Upper lobe of right lung (tissue), 1 donor: ENCODE results near the gene CDC42EP5. TPM values are rescaled to one million over a fixed set of nuclear protein-coding genes. Genes with fewer than 3 reads are reported as not detected.
A peak's percentile ranks its signal among the peaks of the same experiment; 100 is the strongest.

Source experiments
- ATAC-seq: fragments of 200-7000 bp; cut with Tn5 transposase; one replicate; pipeline ENCODE4 v1.9.1; 2020; ENCODE audit warnings: mild to moderate bottlenecking, moderate library complexity
- DNase-seq: peaks from one replicate; pipeline ENCODE4 v3.0.0-alpha.2; 2020
- H3K27ac ChIP-seq: fragments of 200-600 bp; one replicate; pipeline ENCODE4 v1.8.0; 2022
- H3K27me3 ChIP-seq: fragments of 200-600 bp; one replicate; pipeline ENCODE4 v1.8.0; 2022; ENCODE audit warnings: mild to moderate bottlenecking
- H3K36me3 ChIP-seq: fragments of 200-600 bp; one replicate; pipeline ENCODE4 v1.8.0; 2022
- H3K4me1 ChIP-seq: fragments of 200-600 bp; one replicate; pipeline ENCODE4 v1.8.0; 2022
- H3K4me3 ChIP-seq: fragments of 200-600 bp; one replicate; pipeline ENCODE4 v1.8.0; 2022; ENCODE audit warnings: mild to moderate bottlenecking
- H3K9me3 ChIP-seq: fragments of 200-600 bp; one replicate; pipeline ENCODE4 v1.8.0; 2022
- intact Hi-C: fragments of 100-400 bp; cut with DNase I; formaldehyde crosslinking; loops from one replicate; pipeline ENCODE4 v1.11.0; 2022
- total RNA-seq: library from RNA; stranded (reverse); fragmentation: NEBNext Ultra II Directional; extraction: Animal tissue kit (Norgen Biotek cat#: 25700); gene quantifications from one replicate; pipeline ENCODE4 v1.2.1, GENCODE V29; 2021
- TF ChIP-seq, protein P1 (sequence below): fragments of 200-600 bp; IDR thresholded peaks from one replicate; pipeline ENCODE4 v1.8.0; 2022; ENCODE audit warnings: antibody characterized with exemption
- donor health status: DM: no; HTN: yes; CAD: no; lungs with severe emphysema.

CDC42EP5 gene
- total RNA-seq, 1 donor from 2014 or later, result 38.2 TPM

DNA sequence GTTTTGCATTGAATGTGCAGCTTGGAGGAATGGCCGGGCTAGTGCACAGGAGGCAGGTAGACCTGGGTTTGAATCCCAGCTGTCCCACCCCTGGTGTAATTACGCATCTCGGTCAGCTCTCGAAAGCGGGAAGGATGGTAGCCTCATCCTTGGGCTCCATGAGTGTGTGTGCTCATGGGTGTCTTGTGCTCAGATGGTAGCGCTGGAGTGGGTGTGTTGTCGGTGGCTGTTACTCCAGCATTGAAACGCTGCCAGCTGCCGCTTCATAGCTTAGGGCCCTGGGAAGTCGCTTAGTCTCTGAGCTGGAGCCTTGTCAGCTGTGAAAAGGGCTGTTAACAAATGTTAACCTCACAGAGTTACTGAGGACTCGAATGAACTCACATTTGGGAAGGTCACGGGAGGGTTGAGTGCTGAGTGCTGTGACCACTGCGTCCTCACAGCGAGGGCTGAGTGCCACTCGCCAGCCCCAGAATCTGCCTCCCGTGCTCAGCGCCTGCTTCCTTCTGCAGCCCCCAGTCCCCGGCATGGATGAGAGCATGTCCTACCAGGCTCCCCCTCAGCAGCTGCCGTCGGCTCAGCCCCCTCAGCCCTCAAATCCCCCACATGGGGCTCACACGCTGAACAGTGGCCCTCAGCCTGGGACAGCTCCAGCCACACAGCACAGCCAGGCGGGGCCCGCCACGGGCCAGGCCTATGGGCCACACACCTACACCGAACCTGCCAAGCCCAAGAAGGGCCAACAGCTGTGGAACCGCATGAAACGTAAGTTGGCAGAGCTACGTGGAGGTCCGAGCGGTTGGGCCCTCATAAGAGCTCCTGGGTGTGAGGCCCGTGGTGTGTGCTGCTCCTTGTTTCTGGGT is 18.9 kb downstream of the CDC42EP5 start:
- no peak for DNase-seq

DNA sequence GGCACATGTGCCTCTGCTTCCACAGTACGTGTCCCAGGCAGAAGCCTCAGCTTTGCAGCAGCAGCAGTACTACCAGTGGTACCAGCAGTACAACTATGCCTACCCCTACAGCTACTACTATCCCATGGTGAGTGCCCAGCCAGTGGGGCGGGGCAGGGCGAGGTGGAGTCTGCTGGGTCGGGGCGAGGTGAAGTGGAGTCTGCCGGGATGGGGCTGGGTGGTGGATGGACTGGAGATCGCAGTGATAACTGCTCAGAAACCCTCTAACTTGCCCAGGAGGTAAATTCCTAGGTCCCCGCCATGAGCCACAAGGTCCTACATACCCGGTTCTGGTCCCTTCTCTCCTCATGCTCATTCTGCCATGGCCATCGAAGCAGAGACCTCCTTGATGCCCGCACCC is 20.5 kb downstream of the CDC42EP5 start:
- DNase-seq, result no peak
- intact Hi-C loops, result no loop called here
- peaks cover 28% of the 10 kb centered on the region for H3K4me1 ChIP-seq

More for the DNA sequence above, 18.9 kb downstream of the CDC42EP5 start:
- no peak overlapping the region for H3K4me3 ChIP-seq
- no peak for ATAC-seq
- TF ChIP-seq, protein P1, sequence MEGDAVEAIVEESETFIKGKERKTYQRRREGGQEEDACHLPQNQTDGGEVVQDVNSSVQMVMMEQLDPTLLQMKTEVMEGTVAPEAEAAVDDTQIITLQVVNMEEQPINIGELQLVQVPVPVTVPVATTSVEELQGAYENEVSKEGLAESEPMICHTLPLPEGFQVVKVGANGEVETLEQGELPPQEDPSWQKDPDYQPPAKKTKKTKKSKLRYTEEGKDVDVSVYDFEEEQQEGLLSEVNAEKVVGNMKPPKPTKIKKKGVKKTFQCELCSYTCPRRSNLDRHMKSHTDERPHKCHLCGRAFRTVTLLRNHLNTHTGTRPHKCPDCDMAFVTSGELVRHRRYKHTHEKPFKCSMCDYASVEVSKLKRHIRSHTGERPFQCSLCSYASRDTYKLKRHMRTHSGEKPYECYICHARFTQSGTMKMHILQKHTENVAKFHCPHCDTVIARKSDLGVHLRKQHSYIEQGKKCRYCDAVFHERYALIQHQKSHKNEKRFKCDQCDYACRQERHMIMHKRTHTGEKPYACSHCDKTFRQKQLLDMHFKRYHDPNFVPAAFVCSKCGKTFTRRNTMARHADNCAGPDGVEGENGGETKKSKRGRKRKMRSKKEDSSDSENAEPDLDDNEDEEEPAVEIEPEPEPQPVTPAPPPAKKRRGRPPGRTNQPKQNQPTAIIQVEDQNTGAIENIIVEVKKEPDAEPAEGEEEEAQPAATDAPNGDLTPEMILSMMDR, result no peak
- intact Hi-C loops, result no loop called here
- H3K27ac ChIP-seq, result no peak overlapping the region
- H3K4me1 ChIP-seq, result peaks cover 26% of the 10 kb centered on the region
- no peaks in the 10 kb centered on the region for H3K27me3 ChIP-seq
- H3K36me3 ChIP-seq, result peaks cover 82% of the 10 kb centered on the region
- H3K9me3 ChIP-seq, result no peaks in the 10 kb centered on the region

DNA sequence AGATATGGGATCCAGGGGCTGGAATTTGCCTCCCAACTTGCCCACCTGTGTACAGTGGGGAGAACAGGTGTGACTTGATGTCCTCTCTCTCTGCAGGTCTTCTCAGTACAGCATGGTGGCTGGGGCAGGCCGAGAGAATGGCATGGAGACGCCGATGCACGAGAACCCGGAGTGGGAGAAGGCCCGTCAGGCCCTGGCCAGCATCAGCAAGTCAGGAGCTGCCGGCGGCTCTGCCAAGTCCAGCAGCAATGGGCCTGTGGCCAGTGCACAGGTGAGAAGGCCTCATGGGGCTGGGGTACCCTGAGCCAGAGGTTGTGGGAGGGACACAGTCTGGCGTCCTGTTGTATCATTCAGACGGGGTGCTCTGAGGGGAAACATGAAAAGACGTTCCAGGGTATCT is 21.1 kb downstream of the CDC42EP5 start:
- Histone ChIP-seq H3K27me3 (no peaks in the 10 kb centered on the region), H3K4me3 (no peak overlapping the region), H3K4me1 (peaks cover 34% of the 10 kb centered on the region), H3K36me3 (peaks cover 61% of the 10 kb centered on the region), H3K9me3 (no peaks in the 10 kb centered on the region), H3K27ac (no peak overlapping the region)
- no peak for DNase-seq
- intact Hi-C loops, result no loop called here
- TF ChIP-seq, protein P1, result no peak
- no peak for ATAC-seq

More for the DNA sequence above, 20.5 kb downstream of the CDC42EP5 start:
- TF ChIP-seq, protein P1, result no peak
- Histone ChIP-seq H3K9me3 (no peaks in the 10 kb centered on the region), H3K27me3 (no peaks in the 10 kb centered on the region), H3K4me3 (no peak overlapping the region), H3K27ac (no peak overlapping the region), H3K36me3 (peaks cover 67% of the 10 kb centered on the region)
- ATAC-seq, result no peak

DNA sequence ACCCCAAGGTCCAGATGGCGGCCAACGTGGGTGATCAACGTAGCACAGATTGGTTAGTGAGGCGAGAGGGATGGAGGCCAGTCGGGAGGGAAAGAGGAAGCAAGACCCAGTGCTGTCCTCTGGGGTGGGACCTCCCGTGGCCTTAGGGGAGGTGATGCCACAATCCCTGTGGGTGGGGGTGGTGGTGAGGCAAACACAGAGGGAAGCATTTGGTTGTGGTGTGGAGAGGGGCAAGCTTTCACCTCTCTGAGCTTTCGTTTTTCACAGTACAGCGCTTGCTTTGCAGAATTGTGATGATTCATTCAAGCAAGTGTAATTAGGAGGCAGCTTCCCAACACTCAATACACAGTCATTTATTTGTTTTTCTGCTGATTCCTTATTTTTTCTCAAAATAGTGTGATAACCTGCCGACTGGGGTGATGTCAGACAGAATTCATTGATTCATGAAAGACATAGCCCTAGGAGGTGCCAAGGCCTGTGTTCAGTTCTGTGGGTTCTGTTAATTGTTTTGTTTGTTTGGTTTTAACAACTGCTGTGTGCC is 21.7 kb downstream of the CDC42EP5 start:
- peaks cover 55% of the 10 kb centered on the region for H3K36me3 ChIP-seq

DNA sequence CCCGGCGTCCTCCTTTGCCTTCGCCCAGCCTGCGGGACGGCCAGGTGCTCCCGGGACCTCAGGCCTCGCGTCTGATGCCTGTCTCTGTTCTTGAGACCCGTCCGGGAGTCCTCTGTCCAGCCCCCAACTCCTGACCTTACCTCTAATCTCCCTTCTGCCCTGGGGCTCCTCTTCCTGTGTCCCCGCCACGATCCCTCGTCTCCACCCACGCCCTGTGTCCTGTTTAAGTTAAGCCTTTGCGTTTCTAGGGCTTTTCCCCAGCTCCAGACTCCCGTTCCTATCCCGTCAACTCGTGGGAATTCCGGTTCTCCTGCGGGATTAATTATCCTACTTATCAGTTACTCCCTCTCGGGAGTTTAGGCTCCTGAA is 23.4 kb downstream of the CDC42EP5 start:
- TF ChIP-seq, protein P1, result no peak
- Histone ChIP-seq H3K4me3 (peak overlapping the region; percentile 72), H3K27me3 (no peaks in the 10 kb centered on the region), H3K36me3 (peaks cover 49% of the 10 kb centered on the region), H3K4me1 (peaks cover 40% of the 10 kb centered on the region), H3K9me3 (no peaks in the 10 kb centered on the region), H3K27ac (peak overlapping the region; percentile 95)
- DNase-seq (no peak), ATAC-seq (no peak)
- intact Hi-C loops, result no loop called here

More for the DNA sequence above, 21.7 kb downstream of the CDC42EP5 start:
- intact Hi-C loops, result no loop called here
- DNase-seq, result no peak
- no peak overlapping the region for H3K4me3 ChIP-seq
- H3K4me1 ChIP-seq, result peaks cover 40% of the 10 kb centered on the region
- no peak overlapping the region for H3K27ac ChIP-seq
- H3K27me3 ChIP-seq, result no peaks in the 10 kb centered on the region
- peak; percentile 6 for ATAC-seq
- TF ChIP-seq, protein P1, result no peak
- no peaks in the 10 kb centered on the region for H3K9me3 ChIP-seq
